K562 (cell line): ENCODE measurements around the gene TRIM47. TPM values are rescaled to one million over a fixed set of nuclear protein-coding genes. Genes with fewer than 3 reads are reported as not detected.

Source experiments
- ATAC-seq: fragments of 200-7000 bp; cut with Tn5 transposase; 3 replicates; pipeline ENCODE4 v1.9.1; 2020; ENCODE audit warnings: moderate library complexity
- BruUV-seq: library from RNA; stranded (reverse); fragments of 400-500 nt; replicated peaks from 2 replicates; lab custom pipeline; 2021; lab: Mats Ljungman, UMichigan
- CTCF ChIA-PET: fragments of 300-600 bp; formaldehyde crosslinking; extraction: SDS; loops from one replicate; lab custom pipeline; 2021; ENCODE audit warnings: low intra/inter-chr PET ratio; lab: Yijun Ruan, JAX
- POLR2A ChIA-PET: fragments of 300-600, 350-650 bp; sonication (Branson Sonifier 250); formaldehyde crosslinking; extraction: SDS; loops from one replicate; lab custom pipeline; 2021; ENCODE audit warnings: antibody characterized with exemption, inconsistent platforms; lab: Yijun Ruan, JAX
- DNase-seq, 4 experiments: peaks; one replicate each; pipeline versions ENCODE4 v3.0.0 to v3.0.0-alpha.2; 2011 to 2018; ENCODE audit warnings: low spot score in 3 of 4, mixed read lengths in 3 of 4; ENCODE audit errors: extremely low read depth in 1 of 4
- FAIRE-seq: peaks from 2 replicates; lab custom pipeline; 2011; peaks lifted over from hg19 to GRCh38; lab: Jason Lieb, UNC
- H2AFZ ChIP-seq: 2 replicates; pipeline ENCODE4 v1.6.0; 2011; ENCODE audit warnings: low read depth, low read length, control low read depth, inconsistent platforms
- H3K27ac ChIP-seq: fragments of 200-600 bp; 3 replicates; pipeline ENCODE4 v1.8.0; 2011; ENCODE audit warnings: low read depth, mild to moderate bottlenecking, control low read depth, inconsistent platforms, low read length, moderate library complexity, mixed read lengths; ENCODE audit errors: extremely low read depth
- H3K27me3 ChIP-seq, 2 experiments: fragments of 300-600 bp in 1 of 2; 2 replicates in 1 of 2; 3 replicates in 1 of 2; pipeline versions ENCODE4 v1.6.0 to v1.8.0; 2011; ENCODE audit warnings: inconsistent platforms in 2 of 2, low read length in 2 of 2, mild to moderate bottlenecking in 1 of 2, mixed read lengths in 1 of 2, moderate library complexity in 1 of 2; ENCODE audit not compliant: control insufficient read depth in 2 of 2, insufficient read depth in 2 of 2
- H3K36me3 ChIP-seq: fragments of 300-600 bp; 3 replicates; pipeline ENCODE4 v1.8.0; 2011; ENCODE audit warnings: mild to moderate bottlenecking, low read length, inconsistent platforms; ENCODE audit not compliant: control insufficient read depth, insufficient read depth
- H3K4me1 ChIP-seq, 2 experiments: fragments of 200-600 bp in 1 of 2; replicated peaks in 1 of 2; 2 replicates in 1 of 2; 3 replicates in 1 of 2; pipeline versions ENCODE4 v1.5.1 to v1.8.0; 2011; ENCODE audit warnings: inconsistent platforms in 2 of 2, low read length in 2 of 2, mild to moderate bottlenecking in 1 of 2, mixed read lengths in 1 of 2, moderate library complexity in 1 of 2; ENCODE audit not compliant: control insufficient read depth in 2 of 2, insufficient read depth in 2 of 2
- H3K4me2 ChIP-seq: 2 replicates; pipeline ENCODE4 v1.6.1; 2011; ENCODE audit warnings: low read length, control low read depth, inconsistent platforms, mixed read lengths; ENCODE audit not compliant: insufficient read depth
- H3K4me3 ChIP-seq: fragments of 200-600 bp; sonication (generic), shearing (Covaris generic); 2 replicates; pipeline ENCODE4 v1.5.1; 2016; ENCODE audit warnings: control low read depth, inconsistent platforms
- H3K79me2 ChIP-seq: fragments of 200-600 bp; 3 replicates; pipeline ENCODE4 v1.8.0; 2011; ENCODE audit warnings: low read length, inconsistent platforms; ENCODE audit not compliant: control insufficient read depth, insufficient read depth
- H3K9ac ChIP-seq, 2 experiments: 2 replicates each; pipeline versions ENCODE4 v1.6.0 to v1.6.1; 2011; ENCODE audit warnings: low read depth in 2 of 2, low read length in 2 of 2, control low read depth in 1 of 2, inconsistent platforms in 1 of 2, mild to moderate bottlenecking in 1 of 2, mixed read lengths in 1 of 2; ENCODE audit not compliant: insufficient read depth in 1 of 2
- H3K9me1 ChIP-seq: one replicate; pipeline ENCODE4 v1.6.0; 2011; ENCODE audit warnings: inconsistent platforms, mild to moderate bottlenecking, low read length, moderate library complexity; ENCODE audit not compliant: control insufficient read depth, insufficient read depth
- H3K9me3 ChIP-seq: replicated peaks from 2 replicates; pipeline ENCODE4 v1.5.1; 2011; ENCODE audit warnings: low read depth, low read length, inconsistent platforms; ENCODE audit not compliant: control insufficient read depth, insufficient read depth
- H4K20me1 ChIP-seq: replicated peaks from 2 replicates; pipeline ENCODE4 v1.6.1; 2011; ENCODE audit warnings: low read length, inconsistent platforms, mixed read lengths; ENCODE audit not compliant: control insufficient read depth, insufficient read depth
- FOXJ3 ChIP-seq: sonication (generic); formaldehyde crosslinking; IDR thresholded peaks from 2 replicates; pipeline ENCODE4 v1.4.0; 2020; ENCODE audit warnings: mild to moderate bottlenecking, missing genetic modification reagents
- KLF16 ChIP-seq: IDR thresholded peaks from 2 replicates; pipeline ENCODE4 v1.6.1; 2016; ENCODE audit warnings: antibody characterized with exemption
- MCM7 ChIP-seq, 2 experiments: fragments of 450-650 bp; IDR thresholded peaks; 2 replicates each; pipeline ENCODE4 v1.6.1; 2016 to 2018
- NFRKB ChIP-seq: fragments of 450-650 bp; IDR thresholded peaks from 2 replicates; pipeline ENCODE4 v1.6.1; 2016; ENCODE audit warnings: low read depth
- POLR3G ChIP-seq: IDR thresholded peaks from 2 replicates; pipeline ENCODE4 v1.6.1; 2011; ENCODE audit not compliant: insufficient read length, insufficient replicate concordance; ENCODE audit errors: extremely low read depth
- PYGO2 ChIP-seq: fragments of 450-650 bp; IDR thresholded peaks from 2 replicates; pipeline ENCODE4 v1.6.1; 2016; ENCODE audit warnings: mild to moderate bottlenecking, missing genetic modification characterization, moderate library complexity, missing compliant biosample characterization
- SIN3B ChIP-seq: fragments of 450-650 bp; IDR thresholded peaks from 2 replicates; pipeline ENCODE4 v1.6.1; 2017; ENCODE audit warnings: low read depth, mild to moderate bottlenecking, moderate library complexity
- SREBF2 ChIP-seq: sonication (generic); formaldehyde crosslinking; IDR thresholded peaks from 2 replicates; pipeline ENCODE4 v1.4.0; 2020; ENCODE audit warnings: mild to moderate bottlenecking, missing genetic modification reagents
- TBL1XR1 ChIP-seq, 2 experiments: IDR thresholded peaks; 2 replicates each; pipeline ENCODE4 v1.6.1; 2012; ENCODE audit warnings: improper control_type of control experiment in 2 of 2, low read length in 2 of 2, mild to moderate bottlenecking in 1 of 2
- TFAM ChIP-seq: fragments of 250-450 bp; sonication (Bioruptor Pico); conservative IDR thresholded peaks from 2 replicates; pipeline ENCODE4 v1.5.0; 2021; ENCODE audit warnings: mild to moderate bottlenecking, moderate library complexity
- ZKSCAN1 ChIP-seq: fragments of 150-350 bp; IDR thresholded peaks from 2 replicates; pipeline ENCODE4 v1.6.1; 2016; ENCODE audit warnings: low read depth, low read length
- ZNF282 ChIP-seq: sonication (generic); formaldehyde crosslinking; IDR thresholded peaks from 2 replicates; pipeline ENCODE4 v1.8.1; 2023; ENCODE audit warnings: missing genetic modification reagents
- ZNF41 ChIP-seq: fragments of 250-450 bp; sonication (Bioruptor Pico); conservative IDR thresholded peaks from 2 replicates; pipeline ENCODE4 v1.4.0; 2020; ENCODE audit warnings: mild to moderate bottlenecking
- ZNF830 ChIP-seq: fragments of 250-450 bp; sonication (Bioruptor Pico); IDR thresholded peaks from 2 replicates; pipeline ENCODE4 v1.5.0; 2021; ENCODE audit warnings: mild to moderate bottlenecking
- whole genome bisulfite sequencing: fragments of 100-300 bp; shearing (Covaris generic); methylation state at CpG from one replicate; pipeline ENCODE4 v1.1.6; 2016; ENCODE audit warnings: low coverage, mixed read lengths; ENCODE audit not compliant: insufficient coverage; ENCODE audit errors: missing lambda C conversion rate; 5-methylcytosine and 5-hydroxymethylcytosine counted together
- in situ Hi-C: fragments of 300-500 bp; cut with MboI; formaldehyde crosslinking; loops from 4 replicates; pipeline ENCODE4 v1.15.0; 2018; ENCODE audit warnings: inconsistent platforms, mixed read lengths
- intact Hi-C: fragments of 100-400 bp; cut with micrococcal nuclease; formaldehyde crosslinking; loops from 2 replicates; pipeline ENCODE4 v1.14.2; 2022
- polyA plus RNA-seq, 8 experiments: library from polyadenylated mRNA; depleted of rRNA in 4 of 8; stranded (reverse) in 5 of 8; unstranded in 3 of 8; fragments of >200 nt; fragmentation: Nextera tagmentation in 2 of 8; fragmentation: Illumina TruSeq in 1 of 8; extraction: Ambion mirVana in 2 of 8; extraction: Trizol in 1 of 8; gene quantifications; 2 replicates each; pipeline versions ENCODE4 v1.2.1 to v1.2.3, GENCODE V29; 2011 to 2014; ENCODE audit warnings: inconsistent platforms in 1 of 8, missing spikeins in 1 of 8
- total RNA-seq, 7 experiments: library from RNA; depleted of rRNA in 6 of 7; stranded (reverse); fragments of >200 nt in 6 of 7; fragmentation: Illumina TruSeq in 2 of 7; extraction: Trizol in 2 of 7; gene quantifications; 2 replicates each; pipeline versions ENCODE4 v1.2.1 to v1.2.3, GENCODE V29; 2011 to 2021; ENCODE audit warnings: low replicate concordance in 1 of 7
- TF ChIP-seq, protein P1 (sequence below): fragments of 250-450 bp; sonication (Bioruptor Pico); IDR thresholded peaks from 2 replicates; pipeline ENCODE4 v1.6.1; 2021; ENCODE audit warnings: mild to moderate bottlenecking
- TF ChIP-seq, protein P2 (sequence below): fragments of 250-450 bp; sonication (Bioruptor Pico); IDR thresholded peaks from 2 replicates; pipeline ENCODE4 v1.5.0; 2020; ENCODE audit warnings: mild to moderate bottlenecking
- TF ChIP-seq, protein P3 (sequence below), 2 experiments: fragments of 450-650 bp in 1 of 2; sonication (generic) in 1 of 2; formaldehyde crosslinking in 1 of 2; IDR thresholded peaks in 1 of 2; conservative IDR thresholded peaks in 1 of 2; 2 replicates each; pipeline versions ENCODE4 v1.6.1 to v1.8.1; 2016 to 2023; ENCODE audit warnings: mild to moderate bottlenecking in 2 of 2, moderate library complexity in 2 of 2, inconsistent platforms in 1 of 2, missing genetic modification reagents in 1 of 2
- TF ChIP-seq, protein P4 (sequence below): fragments of 450-650 bp; IDR thresholded peaks from one replicate; pipeline ENCODE4 v1.6.1; 2018; ENCODE audit warnings: mild to moderate bottlenecking, moderate library complexity; ENCODE audit not compliant: partially characterized antibody
- TF ChIP-seq, protein P5 (sequence below): IDR thresholded peaks from 2 replicates; pipeline ENCODE4 v1.6.1; 2016; ENCODE audit warnings: missing genetic modification characterization, missing compliant biosample characterization

Gene TRIM47
- total and polyA plus RNA-seq, 9 of the 15 experiments (the other 6 are each of a cell fraction or from before 2014, with no cell fraction given): 0.56 to 6.1 (median 3.2) TPM

DNA sequence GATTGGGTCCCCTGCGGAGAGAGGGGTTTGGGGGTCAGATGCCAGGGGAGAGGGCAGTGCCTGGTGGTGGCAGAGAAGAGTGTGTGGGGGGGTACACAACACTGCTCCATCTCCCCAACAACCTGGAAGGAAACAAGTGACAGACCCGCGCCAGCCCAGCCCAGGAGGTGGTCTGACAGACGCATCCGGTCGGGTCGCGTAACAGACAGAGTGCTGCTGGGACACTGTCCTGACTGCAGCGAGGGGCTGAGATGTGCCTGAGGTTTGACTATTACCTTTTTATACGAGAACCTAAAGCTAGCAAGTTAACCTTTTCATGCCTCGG is 50.3 kb downstream of the TRIM47 start:
- FAIRE-seq: no peak
- 92% methylated on average over 10 of the region's 11 CpGs for WGBS
- ChIA-PET POLR2A (interaction anchor here (0.5 to 8.0 kb wide), 8 partner anchors 8 to 617 kb away, joined by 3 to 121 read pairs (median 6); partner anchors contain the start of gene UNC13D), CTCF (interaction anchor here (1.3 kb wide), 1 partner anchor 64 kb away, joined by 3 read pairs; the partner anchor contains the start of gene GALK1)
- TF ChIP-seq, protein P1, sequence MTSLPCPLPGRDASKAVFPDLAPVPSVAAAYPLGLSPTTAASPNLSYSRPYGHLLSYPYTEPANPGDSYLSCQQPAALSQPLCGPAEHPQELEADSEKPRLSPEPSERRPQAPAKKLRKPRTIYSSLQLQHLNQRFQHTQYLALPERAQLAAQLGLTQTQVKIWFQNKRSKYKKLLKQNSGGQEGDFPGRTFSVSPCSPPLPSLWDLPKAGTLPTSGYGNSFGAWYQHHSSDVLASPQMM (CRISPR knock-in tag): no peak
- TF ChIP-seq, protein P2, sequence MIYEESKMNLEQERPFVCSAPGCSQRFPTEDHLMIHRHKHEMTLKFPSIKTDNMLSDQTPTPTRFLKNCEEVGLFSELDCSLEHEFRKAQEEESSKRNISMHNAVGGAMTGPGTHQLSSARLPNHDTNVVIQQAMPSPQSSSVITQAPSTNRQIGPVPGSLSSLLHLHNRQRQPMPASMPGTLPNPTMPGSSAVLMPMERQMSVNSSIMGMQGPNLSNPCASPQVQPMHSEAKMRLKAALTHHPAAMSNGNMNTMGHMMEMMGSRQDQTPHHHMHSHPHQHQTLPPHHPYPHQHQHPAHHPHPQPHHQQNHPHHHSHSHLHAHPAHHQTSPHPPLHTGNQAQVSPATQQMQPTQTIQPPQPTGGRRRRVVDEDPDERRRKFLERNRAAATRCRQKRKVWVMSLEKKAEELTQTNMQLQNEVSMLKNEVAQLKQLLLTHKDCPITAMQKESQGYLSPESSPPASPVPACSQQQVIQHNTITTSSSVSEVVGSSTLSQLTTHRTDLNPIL: no peak
- TF ChIP-seq MCM7 (IDR thresholded peaks at IDR 0.05) (no peak), TFAM (no peak), FOXJ3 (CRISPR knock-in tag) (no peak), POLR3G (no peak), SREBF2 (CRISPR knock-in tag) (no peak), ZKSCAN1 (no peak), TBL1XR1 (IDR thresholded peaks at IDR 0.05; ENCODE audit: low read length in 2 of 2) (no peak), KLF16 (no peak), SIN3B (no peak), ZNF41 (CRISPR knock-in tag) (no peak), ZNF830 (CRISPR knock-in tag) (no peak), PYGO2 (tag) (no peak), ZNF282 (CRISPR knock-in tag) (no peak), NFRKB (no peak)
- TF ChIP-seq, protein P3, sequence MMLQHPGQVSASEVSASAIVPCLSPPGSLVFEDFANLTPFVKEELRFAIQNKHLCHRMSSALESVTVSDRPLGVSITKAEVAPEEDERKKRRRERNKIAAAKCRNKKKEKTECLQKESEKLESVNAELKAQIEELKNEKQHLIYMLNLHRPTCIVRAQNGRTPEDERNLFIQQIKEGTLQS (IDR thresholded peaks at IDR 0.05): no peak
- TF ChIP-seq, protein P3 (CRISPR knock-in tag; conservative IDR thresholded peaks at IDR 0.05): no peak
- TF ChIP-seq, protein P4, sequence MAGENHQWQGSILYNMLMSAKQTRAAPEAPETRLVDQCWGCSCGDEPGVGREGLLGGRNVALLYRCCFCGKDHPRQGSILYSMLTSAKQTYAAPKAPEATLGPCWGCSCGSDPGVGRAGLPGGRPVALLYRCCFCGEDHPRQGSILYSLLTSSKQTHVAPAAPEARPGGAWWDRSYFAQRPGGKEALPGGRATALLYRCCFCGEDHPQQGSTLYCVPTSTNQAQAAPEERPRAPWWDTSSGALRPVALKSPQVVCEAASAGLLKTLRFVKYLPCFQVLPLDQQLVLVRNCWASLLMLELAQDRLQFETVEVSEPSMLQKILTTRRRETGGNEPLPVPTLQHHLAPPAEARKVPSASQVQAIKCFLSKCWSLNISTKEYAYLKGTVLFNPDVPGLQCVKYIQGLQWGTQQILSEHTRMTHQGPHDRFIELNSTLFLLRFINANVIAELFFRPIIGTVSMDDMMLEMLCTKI: no peak
- TF ChIP-seq, protein P5, sequence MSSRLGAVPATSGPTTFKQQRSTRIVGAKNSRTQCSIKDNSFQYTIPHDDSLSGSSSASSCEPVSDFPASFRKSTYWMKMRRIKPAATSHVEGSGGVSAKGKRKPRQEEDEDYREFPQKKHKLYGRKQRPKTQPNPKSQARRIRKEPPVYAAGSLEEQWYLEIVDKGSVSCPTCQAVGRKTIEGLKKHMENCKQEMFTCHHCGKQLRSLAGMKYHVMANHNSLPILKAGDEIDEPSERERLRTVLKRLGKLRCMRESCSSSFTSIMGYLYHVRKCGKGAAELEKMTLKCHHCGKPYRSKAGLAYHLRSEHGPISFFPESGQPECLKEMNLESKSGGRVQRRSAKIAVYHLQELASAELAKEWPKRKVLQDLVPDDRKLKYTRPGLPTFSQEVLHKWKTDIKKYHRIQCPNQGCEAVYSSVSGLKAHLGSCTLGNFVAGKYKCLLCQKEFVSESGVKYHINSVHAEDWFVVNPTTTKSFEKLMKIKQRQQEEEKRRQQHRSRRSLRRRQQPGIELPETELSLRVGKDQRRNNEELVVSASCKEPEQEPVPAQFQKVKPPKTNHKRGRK (tag): no peak
- Histone ChIP-seq H3K9me1 (no peaks in the 10 kb centered on the region), H4K20me1 (0 out of 2 replicates have a peak, but pooled peaks cover 4% of the 10 kb centered on the region), H3K27me3 (no peaks in the 10 kb centered on the region), H3K4me2 (no peak overlapping the region), H2AFZ (no peak overlapping the region), H3K9ac (no peak overlapping the region), H3K9me3 (no peaks in the 10 kb centered on the region), H3K79me2 (no peaks in the 10 kb centered on the region), H3K4me1 (peaks cover 0 to 54% of the 10 kb centered on the region in 2 experiments; a peak in 2 of 5 replicates), H3K4me3 (no peak overlapping the region), H3K36me3 (peaks cover 83% of the 10 kb centered on the region; the same call in 2 of the 3 replicates), H3K27ac (no peak overlapping the region)
- in situ Hi-C loops: no loop called here
- intact Hi-C loops: no loop called here
- no peak for ATAC-seq
- no TSS peak for BruUV-seq
- no peak for DNase-seq
